DOHH2 (cell line): ENCODE results near the gene ENTPD2.

Experiments used
- CTCF ChIP-seq: fragments of 200-600 bp; sonication (generic); IDR thresholded peaks from one replicate; pipeline ENCODE4 v1.5.1; 2014; ENCODE audit warnings: antibody characterized with exemption, mild to moderate bottlenecking, low read depth, low read length; ENCODE audit not compliant: poor library complexity, severe bottlenecking
- EZH2phosphoT487 ChIP-seq: fragments of 200-600 bp; sonication (generic); IDR thresholded peaks from 2 replicates; pipeline ENCODE4 v1.6.1; 2017; ENCODE audit warnings: borderline replicate concordance, mild to moderate bottlenecking, antibody characterized with exemption, low read length, moderate library complexity, mixed read lengths

GRCh38 chr9:137012694-137013570 lies 40.9 kb downstream of the ENTPD2 start:
- TF ChIP-seq CTCF (no peak), EZH2phosphoT487 (no peak)
